Muscle layer of duodenum (tissue), 2 donors: ENCODE data around the gene OR2T35.

Source experiments
- H3K27ac ChIP-seq: one replicate; pipeline ENCODE4 v1.7.0; 2013; ENCODE audit warnings: mild to moderate bottlenecking, low read length
- H3K27me3 ChIP-seq: one replicate; pipeline ENCODE4 v1.7.0; 2013; ENCODE audit warnings: low read depth, mild to moderate bottlenecking, control low read depth, low read length
- H3K36me3 ChIP-seq, 2 donors: one replicate each; pipeline ENCODE4 v1.7.0; 2013; ENCODE audit warnings: low read length in 2 of 2, control low read depth in 1 of 2, mild to moderate bottlenecking in 1 of 2; ENCODE audit not compliant: insufficient read depth in 2 of 2, control insufficient read depth in 1 of 2
- H3K4me1 ChIP-seq, 2 donors: one replicate each; pipeline ENCODE4 v1.7.0; 2013; ENCODE audit warnings: low read length in 2 of 2, mild to moderate bottlenecking in 2 of 2, control low read depth in 1 of 2, moderate library complexity in 1 of 2; ENCODE audit not compliant: insufficient read depth in 2 of 2, control insufficient read depth in 1 of 2
- H3K4me3 ChIP-seq, 2 donors: one replicate each; pipeline ENCODE4 v1.7.0; 2013; ENCODE audit warnings: low read length in 2 of 2, low read depth in 1 of 2, mild to moderate bottlenecking in 1 of 2
- H3K9me3 ChIP-seq, 2 donors: one replicate each; pipeline ENCODE4 v1.7.0; 2013; ENCODE audit warnings: low read length in 2 of 2, control low read depth in 1 of 2, mild to moderate bottlenecking in 1 of 2; ENCODE audit not compliant: control insufficient read depth in 1 of 2
- donor health status: healthy.

Gene OR2T35

DNA sequence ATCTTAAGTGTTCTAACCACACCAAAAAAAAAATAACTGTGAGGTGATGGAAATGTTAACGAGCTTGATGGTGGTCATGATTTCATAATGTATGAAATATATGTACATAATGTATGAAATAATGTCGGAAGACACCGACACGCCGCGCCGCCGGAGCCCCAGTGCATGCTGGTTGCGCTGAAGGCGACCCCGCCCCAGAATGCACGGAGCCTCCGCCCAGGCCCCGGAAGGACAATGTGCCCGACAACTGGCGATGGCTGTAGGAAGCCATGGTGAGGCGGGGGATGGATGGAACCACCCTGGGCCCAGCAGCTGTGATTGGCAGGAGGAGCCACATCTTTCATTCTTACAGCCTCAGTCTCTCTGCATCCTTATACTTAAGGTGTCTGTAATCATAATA lies 55.0 kb downstream of the OR2T35 start:
- no peak overlapping the region for H3K27ac ChIP-seq
- H3K27me3 ChIP-seq: no peaks in the 10 kb centered on the region
- H3K36me3 ChIP-seq: no peaks in the 10 kb centered on the region
- no peaks in the 10 kb centered on the region for H3K4me1 ChIP-seq
- no peak overlapping the region for H3K4me3 ChIP-seq
- no peaks in the 10 kb centered on the region for H3K9me3 ChIP-seq

DNA sequence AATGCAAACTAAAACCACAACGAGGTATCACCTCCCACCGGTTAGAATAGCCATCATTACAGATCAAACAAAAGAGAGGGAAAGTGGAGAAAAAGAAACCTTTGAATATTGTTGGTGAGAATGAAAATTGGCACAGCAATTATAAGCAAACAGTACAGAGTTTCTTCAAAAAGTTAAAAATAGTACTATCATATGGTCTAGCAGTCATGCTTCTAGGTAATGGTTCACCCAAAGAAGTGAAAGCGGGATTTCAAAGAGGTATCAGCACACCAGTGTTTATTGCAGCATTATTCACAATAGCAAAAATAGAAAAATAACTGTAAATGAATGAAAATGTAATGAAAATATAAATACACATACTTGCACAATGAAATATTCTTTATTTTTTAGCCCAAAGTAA lies 55.7 kb downstream of the OR2T35 start:
- Histone ChIP-seq H3K27me3 (no peaks in the 10 kb centered on the region), H3K4me1 (no peaks in the 10 kb centered on the region), H3K4me3 (no peak overlapping the region), H3K9me3 (no peaks in the 10 kb centered on the region), H3K36me3 (no peaks in the 10 kb centered on the region), H3K27ac (no peak overlapping the region)
